Skin epidermis (tissue), 12 donors: ENCODE results near the gene SLC16A6.
"Not testable (repeated sequence)": the region's sequence is repeated elsewhere in the genome, so short reads cannot be mapped to it uniquely, and the experiment has no call there.

Experiments
- H3K27ac ChIP-seq, 21 experiments: fragments of 200-600 bp; sonication (generic) in 11 of 21; one replicate each; pipeline ENCODE4 v1.5.0; 2020; ENCODE audit warnings: mild to moderate bottlenecking in 3 of 21, inconsistent platforms in 2 of 21, moderate library complexity in 2 of 21
- H3K4me3 ChIP-seq, 7 experiments: fragments of 200-600 bp; sonication (generic) in 2 of 7; one replicate each; pipeline ENCODE4 v1.5.0; 2020; ENCODE audit warnings: inconsistent platforms in 2 of 7, mild to moderate bottlenecking in 2 of 7, moderate library complexity in 1 of 7

The SLC16A6 gene

DNA sequence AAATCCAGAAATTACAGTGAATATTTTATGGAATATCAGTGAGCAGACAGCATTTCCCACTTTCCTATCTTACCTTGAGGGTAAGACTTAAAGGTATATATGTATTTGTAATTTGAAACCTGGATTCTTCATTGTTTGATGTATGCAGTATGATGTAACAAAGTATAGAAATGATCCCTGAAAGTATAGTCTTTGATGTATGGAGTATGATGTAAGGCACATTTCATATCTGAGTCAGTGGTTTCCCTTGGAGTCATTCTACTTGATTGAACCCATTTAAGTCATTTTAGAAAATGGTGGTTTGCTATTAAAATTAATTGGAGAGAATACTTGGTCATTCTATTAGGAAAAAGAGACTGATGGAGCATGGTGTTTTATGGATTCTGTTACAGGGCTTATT lies 33.0 kb downstream of the SLC16A6 start:
- peak overlapping the region in 6 of 21 experiments; percentile 5 to 85 (median 76) for H3K27ac ChIP-seq
- no peak overlapping the region for H3K4me3 ChIP-seq

DNA sequence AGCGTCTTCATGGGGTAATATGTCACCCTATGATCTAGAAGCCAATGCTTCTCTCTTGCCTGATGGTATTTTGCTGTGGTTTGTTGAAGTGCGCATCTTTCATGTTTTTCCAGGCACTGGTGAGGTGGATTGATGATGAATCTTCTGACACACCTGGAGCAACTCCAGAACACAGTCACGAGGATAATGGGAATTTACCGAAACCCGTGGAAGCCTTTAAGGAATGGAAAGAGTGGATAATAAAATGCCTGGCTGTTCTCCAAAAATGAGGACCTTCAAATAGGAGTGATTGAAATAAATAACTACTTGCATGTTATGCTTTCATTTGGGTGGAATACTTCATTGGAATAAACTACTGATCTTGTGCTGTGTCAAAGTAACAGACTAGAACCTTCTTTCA lies 34.2 kb downstream of the SLC16A6 start:
- peak overlapping the region in 4 of 21 experiments; percentile 49 to 85 (median 82) for H3K27ac ChIP-seq
- H3K4me3 ChIP-seq: not testable (repeated sequence)

DNA sequence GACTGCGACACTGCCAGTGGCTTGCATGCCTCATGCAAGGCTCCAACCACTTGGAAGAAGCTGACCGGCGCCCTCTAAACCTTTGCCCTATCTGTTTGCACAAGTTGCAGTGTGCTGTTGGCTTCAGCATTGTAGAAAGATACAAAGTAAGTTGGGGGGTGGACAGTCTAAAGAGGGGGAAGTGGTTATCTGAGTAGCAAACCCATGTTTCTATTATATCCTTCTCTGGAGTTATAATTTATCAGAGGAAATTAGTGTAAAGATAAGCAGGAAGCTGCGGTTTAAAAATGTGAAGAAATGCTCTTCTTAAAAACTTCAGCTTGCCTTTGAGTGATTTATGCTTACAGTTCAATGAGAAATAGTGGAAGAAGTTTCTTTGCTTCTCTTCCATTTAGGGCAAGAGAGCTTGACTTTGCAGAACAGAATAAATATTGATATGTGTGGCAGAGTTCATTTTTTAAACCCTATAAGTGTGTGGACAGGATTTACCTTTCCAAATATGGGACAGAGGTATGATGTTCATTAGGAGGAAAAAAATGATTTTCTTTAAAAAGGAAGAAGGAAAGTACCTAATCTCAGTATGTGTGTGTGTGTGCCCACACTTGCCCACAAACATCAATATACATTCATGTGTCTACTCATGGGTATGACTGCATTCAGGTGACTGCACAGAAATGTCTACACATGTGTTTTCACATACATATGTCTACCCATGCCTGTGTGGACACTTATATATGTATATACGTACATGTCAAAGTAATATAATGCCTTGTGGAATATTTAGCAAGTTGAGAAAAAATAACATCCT lies 35.0 kb downstream of the SLC16A6 start:
- Histone ChIP-seq H3K4me3 (no peak overlapping the region), H3K27ac (peak overlapping the region in 10 of 21 experiments; percentile 16 to 85 (median 60))

DNA sequence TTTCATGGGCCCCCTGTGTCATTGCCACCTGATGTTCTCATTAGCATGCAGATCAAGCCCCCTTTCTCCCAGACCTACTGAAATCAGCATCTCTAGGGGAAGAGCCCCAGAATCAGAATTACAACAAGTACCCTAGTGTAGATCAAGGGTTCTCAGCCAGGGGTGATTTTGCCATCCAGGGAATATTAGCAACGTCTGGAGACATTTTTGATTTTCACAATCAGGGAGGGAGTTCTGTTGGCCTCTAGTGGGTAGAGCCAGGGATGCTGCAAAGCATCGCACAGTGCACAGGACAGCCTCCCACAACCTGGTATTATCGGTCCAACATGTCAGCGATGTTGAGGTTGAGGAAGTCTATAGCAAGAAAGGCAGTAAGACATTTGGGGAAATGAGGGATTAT lies 35.8 kb downstream of the SLC16A6 start:
- peak overlapping the region in 13 of 21 experiments; percentile 16 to 83 (median 37) for H3K27ac ChIP-seq

DNA sequence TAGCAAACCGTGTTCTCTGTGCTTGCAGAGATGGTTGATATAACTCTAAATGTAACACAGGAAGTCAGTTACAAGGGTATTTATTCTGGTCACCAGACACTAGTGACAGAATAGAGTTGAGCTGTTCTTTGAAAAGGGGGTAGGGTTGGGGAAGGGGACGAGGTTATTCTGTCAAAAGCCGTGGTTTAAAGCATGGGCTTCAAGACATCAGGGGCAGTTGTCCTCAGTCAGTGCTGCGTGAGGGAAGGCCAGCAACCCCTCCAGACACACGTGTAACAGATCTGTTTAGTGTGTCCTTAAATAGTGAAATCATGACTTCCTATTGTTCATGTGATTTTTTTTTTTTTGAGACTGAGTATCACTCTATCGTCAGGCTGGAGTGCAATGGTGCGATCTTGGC lies 37.5 kb downstream of the SLC16A6 start:
- H3K4me3 ChIP-seq: not testable (repeated sequence)
- peak overlapping the region in 11 of 21 experiments; percentile 0 to 83 (median 48) for H3K27ac ChIP-seq

More for the DNA sequence above, 35.8 kb downstream of the SLC16A6 start:
- no peak overlapping the region for H3K4me3 ChIP-seq

DNA sequence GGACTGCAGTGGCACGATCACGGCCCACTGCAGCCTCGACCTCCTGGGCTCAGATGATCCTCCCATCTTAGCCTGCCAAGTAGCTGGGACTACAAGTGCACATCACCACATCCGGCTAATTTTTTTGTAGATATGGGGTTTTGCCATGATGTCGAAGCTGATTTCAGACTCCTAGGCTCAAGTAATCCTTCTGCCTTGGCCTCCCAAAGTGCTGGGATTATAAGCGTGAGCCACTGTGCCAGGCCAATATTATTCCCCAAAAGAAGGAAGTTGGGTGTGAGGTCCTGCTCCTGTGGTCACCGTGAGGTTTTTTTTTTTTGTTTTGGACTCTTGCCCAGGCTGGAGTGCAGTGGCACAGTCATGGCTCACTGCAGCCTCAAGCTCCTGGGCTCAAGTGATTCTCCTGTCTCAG lies 41.6 kb downstream of the SLC16A6 start:
- no peak overlapping the region for H3K4me3 ChIP-seq
- peak overlapping the region in 18 of 21 experiments; percentile 13 to 99 (median 95) for H3K27ac ChIP-seq

DNA sequence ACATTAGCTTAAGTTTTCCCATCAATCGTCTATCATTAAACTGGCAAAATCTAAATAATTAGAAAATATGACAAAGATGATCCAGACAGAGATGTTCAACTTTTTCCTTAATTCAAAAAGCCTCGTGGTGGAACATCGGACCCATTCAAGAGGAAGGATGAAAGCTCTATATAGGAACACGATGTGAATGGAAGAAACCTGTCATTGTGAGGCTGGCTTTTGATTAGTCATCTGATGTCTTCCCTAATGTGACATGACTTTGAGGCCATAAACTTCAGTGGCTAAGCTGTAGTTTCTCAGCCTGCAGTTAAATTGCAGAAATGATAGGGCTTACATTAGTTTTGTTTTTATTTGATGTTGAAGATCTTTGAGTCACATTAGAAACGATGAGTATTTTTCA lies 42.0 kb downstream of the SLC16A6 start:
- H3K27ac ChIP-seq: peak overlapping the region in 20 of 21 experiments; percentile 88 to 99 (median 95)
- H3K4me3 ChIP-seq: peak overlapping the region in 5 of 7 experiments; percentile 58 to 95 (median 73)

DNA sequence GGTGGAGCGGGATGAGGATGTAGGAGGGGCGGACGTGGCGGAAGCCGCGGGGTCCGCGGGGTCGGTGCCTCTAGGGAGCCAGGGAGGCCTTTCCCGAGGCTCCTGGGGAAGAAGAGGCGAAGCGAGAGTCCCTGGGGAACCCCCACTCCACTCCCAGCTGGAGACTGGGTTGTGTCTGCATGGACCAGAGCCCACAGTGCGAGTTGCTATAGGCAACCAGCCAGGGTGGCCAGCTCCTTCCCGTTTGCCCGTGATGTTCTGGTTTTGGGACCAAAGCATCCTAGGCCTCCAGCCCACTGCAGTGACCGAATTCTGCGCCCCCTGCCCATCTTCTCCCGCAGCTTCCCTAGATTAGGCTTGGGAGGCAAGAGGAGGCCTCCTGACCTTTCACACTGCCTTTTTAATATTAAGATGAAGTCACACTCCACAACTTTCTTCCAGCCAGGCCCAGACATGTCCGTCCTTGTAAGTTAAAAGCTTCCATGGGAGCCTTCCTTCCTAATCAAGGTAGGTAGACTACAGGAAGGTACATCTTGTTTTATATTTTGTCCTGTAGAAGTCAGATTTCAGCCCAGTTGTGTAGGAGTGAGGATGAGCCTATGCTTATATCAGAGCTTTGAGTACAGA lies 42.6 kb downstream of the SLC16A6 start:
- peak overlapping the region; percentile 88 to 99 (median 95) for H3K27ac ChIP-seq
- H3K4me3 ChIP-seq: peak overlapping the region; percentile 48 to 95 (median 73)

DNA sequence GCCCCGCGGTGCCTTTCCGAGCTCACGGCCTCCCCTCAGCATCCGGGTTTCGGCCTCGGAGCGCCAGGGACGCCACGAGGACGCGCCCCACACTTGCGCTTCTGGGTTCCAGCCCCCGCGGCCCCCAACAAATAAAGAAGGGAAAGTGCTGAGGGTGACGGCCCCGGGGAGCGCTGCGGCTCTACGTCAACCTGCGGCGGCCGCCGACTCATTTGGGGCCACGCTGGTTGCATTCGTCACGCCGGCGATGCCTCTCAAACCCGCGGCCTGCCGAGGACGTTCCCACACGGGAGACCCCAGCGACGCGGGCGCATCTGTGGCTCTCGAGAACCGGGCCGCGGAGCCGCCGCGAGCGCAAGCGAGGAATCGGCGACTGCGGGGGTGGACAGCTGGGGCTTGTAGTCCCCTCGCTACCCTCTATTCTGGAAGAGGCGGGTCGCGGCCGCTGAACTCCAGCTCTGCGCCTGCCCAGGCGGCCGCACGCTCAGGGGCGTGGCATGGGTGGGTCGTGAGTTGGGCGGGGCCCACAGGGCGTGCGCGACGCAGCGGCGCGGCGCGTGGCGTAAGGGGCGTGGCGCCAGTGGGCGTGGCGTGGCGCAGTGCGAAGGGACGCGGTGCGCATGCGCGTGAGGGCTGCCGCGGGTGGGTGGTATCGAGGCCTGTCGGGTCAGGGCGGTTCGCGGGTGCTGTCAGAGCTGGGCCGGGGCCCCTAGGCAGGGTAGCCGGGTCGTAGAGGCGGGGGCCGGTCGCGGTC lies 43.3 kb downstream of the SLC16A6 start, which contains the start of gene AMZ2:
AMZ2 (plus strand) TSS at position 599 of the 754 bp plus-strand sequence. CDS start 2,145 bp downstream, outside the sequence.
- H3K27ac ChIP-seq: peak within 1 kb of the TSS; percentile 88 to 99 (median 95)

DNA sequence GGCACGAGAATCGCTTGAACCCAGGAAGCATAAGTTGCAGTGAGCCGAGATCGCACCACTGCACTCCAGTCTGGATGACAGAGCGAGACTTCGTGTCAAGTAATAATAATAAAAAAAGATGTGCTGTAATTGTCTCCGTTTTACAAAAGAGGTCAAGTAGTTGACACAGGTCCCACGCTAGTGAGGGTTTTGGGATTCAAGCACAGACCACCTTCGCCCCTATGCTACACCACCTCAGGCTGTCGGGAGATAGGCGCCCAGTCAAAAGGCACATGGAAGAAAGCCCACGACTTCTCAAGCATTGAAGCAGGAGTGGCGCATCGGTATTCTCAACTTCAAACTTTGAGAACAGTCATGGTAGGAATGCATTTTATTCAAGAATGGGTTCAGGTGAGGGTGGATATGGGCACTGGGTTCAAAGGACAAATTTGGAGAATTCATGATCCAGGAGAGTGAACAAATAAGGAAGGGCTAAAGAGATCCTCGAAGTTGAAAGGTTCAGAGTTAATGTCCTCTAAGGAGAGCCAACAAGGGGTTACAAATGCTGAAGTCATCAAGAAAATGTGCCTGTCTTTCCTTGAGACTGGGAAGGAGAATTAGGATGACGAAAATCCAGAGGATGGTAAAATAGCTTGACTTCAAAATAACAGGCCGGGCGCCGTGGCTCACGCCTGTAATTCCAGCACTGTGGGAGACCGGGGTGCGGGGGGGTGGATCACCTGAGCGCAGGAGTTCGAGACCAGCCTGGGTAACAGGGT lies 44.5 kb downstream of the SLC16A6 start:
- H3K27ac ChIP-seq: peak overlapping the region in 11 of 21 experiments; percentile 88 to 99 (median 96)
- H3K4me3 ChIP-seq: peak overlapping the region in 4 of 7 experiments; percentile 67 to 78 (median 75)

More for the DNA sequence above, 43.3 kb downstream of the SLC16A6 start, which contains the start of gene AMZ2:
- H3K4me3 ChIP-seq: peak within 1 kb of the TSS; percentile 48 to 95 (median 73)

DNA sequence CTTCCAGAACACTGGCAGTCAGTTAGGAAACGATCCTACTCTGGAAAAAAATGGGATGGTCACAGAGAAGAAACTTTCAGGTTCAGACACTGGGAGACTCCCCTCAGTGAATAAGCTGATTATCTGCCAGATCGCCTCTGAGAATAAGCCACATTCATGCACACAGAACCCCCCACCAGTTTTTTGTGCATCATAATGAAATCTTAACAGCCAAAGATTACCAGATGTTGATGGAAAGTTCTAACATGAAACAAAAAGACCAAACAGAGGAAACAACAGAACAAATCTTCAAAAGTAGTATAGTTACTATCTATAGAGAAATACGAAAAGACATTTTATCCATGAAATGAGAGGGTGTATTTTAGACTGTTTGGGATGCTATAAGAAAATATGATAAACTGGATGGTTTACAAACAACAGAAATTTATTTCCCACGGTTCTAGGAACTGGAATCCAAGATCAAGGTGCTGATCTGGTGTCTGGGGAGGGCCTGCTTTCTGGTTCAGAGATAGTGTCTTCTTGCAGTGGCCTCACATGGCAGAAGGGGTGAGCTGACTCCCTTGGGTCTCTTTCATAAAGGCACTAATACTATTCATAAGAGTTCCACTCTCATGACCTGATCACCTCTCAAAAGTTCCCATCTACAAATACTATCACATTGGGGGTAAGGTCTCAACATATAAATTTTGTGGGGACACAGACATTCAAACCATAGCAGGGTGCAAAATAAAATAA lies 51.1 kb downstream of the SLC16A6 start:
- H3K27ac ChIP-seq: peak overlapping the region in 16 of 21 experiments; percentile 6 to 95 (median 74)

DNA sequence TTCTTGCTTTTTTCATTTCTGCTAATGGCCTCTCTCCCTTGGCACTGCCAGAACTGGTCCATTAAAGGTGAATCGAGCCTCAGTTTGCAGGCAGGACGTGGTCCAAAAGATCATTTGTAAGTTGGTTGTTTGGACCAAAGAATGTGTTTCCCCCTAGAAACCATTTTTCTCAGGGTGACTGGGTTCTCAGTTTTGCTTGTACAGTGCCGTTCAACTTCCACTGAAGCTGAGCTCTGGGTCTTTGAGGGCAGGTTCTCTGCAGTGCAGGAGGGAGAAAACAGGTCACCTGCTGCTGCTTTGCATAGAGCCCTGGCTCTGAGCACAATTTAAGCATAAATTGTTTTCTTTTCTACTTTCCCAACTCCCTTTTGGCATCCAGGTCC lies 52.1 kb downstream of the SLC16A6 start:
- H3K27ac ChIP-seq: peak overlapping the region in 16 of 21 experiments; percentile 23 to 95 (median 74)
- H3K4me3 ChIP-seq: no peak overlapping the region

More for the DNA sequence above, 51.1 kb downstream of the SLC16A6 start:
- no peak overlapping the region for H3K4me3 ChIP-seq

DNA sequence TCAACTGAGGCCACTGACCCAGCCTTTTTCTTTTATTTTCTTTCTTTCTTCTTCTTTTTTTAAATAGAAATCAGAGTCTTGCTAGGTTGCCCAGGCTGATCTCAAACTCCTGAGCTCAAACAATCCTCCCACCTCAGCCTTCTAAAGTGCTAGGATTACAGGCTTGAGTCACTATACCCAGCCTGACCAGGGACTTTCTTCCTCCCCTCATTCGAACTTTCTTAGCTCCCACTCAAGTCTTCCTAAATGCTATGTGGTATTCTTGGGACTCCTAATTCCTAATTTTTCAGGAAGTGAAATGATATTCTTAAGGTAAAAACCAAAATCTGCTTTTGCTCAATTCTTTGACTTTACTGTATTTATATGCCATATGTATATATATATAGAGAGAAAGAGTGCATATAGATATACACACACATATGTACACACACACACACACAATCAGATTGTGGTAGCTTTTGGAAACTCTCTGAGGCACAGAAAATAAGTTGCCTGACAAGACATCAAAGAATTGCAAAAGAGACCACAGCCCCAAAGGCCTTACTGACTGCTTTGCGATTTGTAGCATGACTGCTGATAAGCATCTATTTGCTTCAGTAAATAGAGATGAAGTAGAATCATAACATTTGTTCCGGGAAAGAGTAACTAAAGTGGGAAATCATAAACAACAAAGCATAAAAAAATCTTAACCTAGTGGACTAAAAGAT lies 52.6 kb downstream of the SLC16A6 start:
- H3K27ac ChIP-seq: peak overlapping the region in 20 of 21 experiments; percentile 5 to 95 (median 74)
- H3K4me3 ChIP-seq: no peak overlapping the region

DNA sequence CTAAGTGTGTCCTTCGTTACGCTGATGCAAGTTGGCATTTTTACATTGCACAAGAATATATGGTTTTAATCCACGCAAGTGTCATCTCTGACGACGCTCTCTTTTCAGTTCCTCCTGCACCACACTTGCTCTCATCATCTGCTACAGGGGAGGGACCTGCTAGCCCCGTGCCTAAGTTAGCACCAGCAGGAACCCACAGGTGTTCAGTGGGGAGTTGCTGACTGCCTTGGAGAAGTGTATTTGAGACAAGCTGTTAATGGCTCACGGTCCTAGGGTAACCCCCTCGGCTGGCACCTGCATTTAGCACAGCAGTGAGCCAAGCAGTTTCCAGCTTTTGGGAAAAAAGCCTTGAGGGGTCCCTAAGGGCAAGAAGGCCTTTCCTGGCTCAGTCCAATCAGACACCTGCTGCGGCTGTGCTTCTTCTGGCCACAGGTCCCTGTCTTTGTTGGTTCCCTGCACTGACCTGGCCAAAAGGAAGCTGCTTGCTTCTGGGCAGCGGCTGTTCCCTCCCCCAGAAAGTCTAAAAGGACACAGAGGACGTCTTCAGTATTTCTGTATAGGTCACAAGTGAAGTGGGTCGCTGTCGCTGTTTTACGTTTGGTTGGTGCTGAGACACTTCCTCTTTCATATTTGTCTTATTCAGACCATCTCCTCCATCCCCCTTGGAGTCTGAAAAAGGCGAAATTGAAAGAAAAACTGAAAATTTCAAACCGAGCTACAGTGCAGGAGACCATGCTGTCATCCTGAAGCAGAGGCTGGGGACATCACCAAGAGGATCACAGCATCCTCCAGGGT lies 53.4 kb downstream of the SLC16A6 start:
- peak overlapping the region in 20 of 21 experiments; percentile 5 to 95 (median 74) for H3K27ac ChIP-seq

DNA sequence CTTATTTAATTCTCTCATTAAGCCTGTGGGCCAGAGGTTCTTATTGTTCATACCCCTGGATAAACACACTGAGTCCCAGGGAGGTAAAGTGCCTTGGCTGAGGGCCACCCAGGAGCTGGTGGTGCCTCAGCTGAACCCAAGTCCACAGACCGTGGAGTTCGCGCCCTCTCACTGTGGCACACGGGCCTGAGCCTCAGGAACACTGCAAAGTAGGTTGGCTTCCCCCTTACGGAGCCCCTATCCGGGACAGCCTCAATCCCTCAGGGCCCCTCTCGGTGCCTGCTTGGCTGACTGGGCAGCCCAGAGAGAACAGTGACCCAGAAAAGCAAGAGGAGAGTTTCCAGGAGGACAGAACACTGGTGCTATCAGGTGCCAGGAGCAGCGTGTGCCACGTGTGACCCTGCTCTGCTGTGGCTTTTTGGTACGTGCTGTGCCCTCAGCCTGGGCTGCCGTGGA lies 55.6 kb downstream of the SLC16A6 start:
- peak overlapping the region in 20 of 21 experiments; percentile 42 to 90 (median 79) for H3K27ac ChIP-seq
- not testable (repeated sequence) for H3K4me3 ChIP-seq

More for the DNA sequence above, 53.4 kb downstream of the SLC16A6 start:
- H3K4me3 ChIP-seq: not testable (repeated sequence)

DNA sequence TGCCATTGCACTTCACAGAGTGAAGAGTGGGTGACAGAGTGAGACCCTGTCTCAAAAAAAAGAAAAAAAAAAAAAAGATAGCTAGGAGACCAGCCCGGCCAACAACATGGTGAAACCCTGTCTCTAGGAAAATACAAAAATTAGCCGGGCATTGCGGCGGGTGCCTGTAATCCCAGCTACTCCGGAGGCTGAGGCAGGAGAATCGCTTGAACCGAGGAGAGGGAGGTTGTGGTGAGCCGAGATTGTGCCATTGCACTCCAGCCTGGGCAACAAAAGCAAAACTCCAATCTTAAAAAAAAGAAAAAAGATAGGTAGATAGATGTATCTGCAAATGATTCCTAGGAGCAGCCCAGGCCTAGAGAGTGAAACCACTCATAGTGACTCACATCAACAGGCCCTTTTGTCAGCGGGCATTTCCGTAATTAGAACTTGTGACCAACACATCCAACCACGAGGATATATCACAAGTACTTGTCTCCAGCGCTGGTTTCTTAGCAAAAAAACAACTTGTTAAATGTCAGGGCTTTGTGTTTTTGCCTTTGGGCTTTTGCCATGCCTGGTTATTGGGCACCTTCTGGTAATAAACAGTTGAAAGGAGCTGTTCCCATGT lies 56.1 kb downstream of the SLC16A6 start:
- H3K27ac ChIP-seq: peak overlapping the region in 18 of 21 experiments; percentile 55 to 90 (median 80)
- not testable (repeated sequence) for H3K4me3 ChIP-seq
